ENCODE results near the gene SYNDIG1L.
"Not testable (repeated sequence)": the region's sequence is repeated elsewhere in the genome, so short reads cannot be mapped to it uniquely, and the experiment has no call there.

Gene SYNDIG1L

GRCh38 chr14:74426202-74426582, at the start of gene SYNDIG1L:
Gene SYNDIG1L, minus strand, starts transcription at chr14:74426210. Its CDS starts 16,466 bp downstream, at chr14:74409744.
- peak; percentile 23 for DNase-seq (ENCODE audit: low spot score)

DNA sequence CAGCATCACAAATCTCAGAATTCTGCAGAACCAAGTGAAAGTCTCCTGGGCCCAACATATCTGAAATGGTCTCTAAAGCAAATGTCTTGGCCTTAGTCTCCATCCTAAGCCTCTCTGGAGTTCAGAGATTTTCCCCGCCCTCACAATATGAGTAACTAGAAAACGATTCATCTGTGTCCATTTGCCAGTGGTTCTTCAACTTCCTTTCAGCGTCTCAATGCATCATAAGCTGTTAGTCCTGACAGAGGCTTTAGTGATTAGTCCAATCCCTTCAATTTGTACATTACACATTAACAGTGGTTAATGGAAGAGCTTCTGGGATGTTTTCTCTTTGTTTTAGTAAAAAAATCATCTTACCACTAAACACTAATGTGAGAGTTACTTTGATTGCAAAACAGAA, 49.7 kb upstream of the SYNDIG1L start:
- DNase-seq (ENCODE audit: low spot score) = peak; percentile 59

GRCh38 chr14:74474376-74474775, 48.4 kb upstream of the SYNDIG1L start:
- no peak for DNase-seq (ENCODE audit: low spot score)

DNA sequence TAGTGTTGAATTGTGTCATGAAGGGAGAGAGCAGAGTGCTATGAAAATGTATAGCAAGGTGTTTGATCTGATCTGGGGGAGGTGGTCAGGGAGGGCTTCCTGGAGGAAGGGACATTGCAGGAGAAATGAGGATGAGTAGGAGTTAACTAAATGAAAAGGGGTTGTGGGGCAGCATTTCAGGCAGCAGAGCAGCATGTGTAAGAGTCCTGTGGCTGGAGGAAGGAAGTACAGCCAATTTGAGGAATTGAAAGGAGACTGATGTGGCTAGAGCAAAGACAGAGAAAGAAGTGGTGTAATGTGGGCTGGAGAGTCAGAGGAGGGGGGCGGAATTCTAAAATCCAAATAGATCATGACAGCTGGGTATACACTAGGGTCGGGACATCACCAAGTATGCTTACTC, 46.6 kb upstream of the SYNDIG1L start:
- no peak for DNase-seq (ENCODE audit: low spot score)

DNA sequence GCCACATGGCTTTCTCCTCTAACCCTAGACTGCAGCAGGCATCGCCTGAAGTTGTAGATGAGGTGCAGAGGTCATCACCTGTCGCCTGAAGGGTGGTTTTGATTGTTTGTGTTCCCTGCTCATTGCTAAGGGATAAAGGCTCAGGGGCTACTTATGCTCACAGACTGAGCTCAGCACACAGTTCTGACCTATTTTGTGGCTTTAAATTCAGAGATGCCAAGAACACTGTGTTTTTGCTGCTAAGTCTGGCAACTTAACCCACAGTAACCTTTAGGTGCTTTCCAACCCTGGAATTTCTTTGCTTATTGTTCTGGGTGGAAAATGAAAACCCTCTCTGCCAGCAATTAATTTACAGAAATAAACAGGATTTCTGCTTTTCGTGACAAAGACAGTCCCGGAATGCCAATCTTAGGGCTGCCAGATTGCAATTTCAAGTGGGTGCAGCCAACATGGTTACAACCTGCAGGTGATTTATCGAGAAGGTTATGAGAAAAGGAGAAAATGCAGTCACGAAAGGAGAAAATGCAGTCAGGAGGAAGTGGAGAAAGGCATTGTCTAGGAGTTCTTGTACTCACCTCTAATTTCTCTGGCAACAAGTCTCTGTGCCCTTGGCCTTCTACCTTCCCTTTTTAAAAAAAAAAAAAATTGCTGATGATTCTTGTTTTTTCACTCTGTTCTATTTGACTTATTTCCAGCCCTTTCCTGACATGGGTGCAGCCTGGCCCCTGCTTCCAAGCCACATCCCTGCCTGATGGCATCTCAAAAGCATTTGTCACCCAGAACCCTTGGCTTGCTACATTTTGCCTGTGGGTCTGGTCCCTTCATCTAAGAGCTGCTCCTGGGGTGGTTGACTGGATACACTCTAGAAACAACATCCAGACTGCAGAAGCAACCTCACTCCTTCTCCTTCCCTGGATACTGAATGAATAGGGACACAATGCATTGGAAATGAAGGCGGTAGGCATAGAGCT, 43.8 kb upstream of the SYNDIG1L start:
- DNase-seq (ENCODE audit: low spot score) = no peak

- DNase-seq (ENCODE audit: low spot score) = no peak
Observed at GRCh38 chr14:74468513-74468912, 42.5 kb upstream of the SYNDIG1L start.

DNA sequence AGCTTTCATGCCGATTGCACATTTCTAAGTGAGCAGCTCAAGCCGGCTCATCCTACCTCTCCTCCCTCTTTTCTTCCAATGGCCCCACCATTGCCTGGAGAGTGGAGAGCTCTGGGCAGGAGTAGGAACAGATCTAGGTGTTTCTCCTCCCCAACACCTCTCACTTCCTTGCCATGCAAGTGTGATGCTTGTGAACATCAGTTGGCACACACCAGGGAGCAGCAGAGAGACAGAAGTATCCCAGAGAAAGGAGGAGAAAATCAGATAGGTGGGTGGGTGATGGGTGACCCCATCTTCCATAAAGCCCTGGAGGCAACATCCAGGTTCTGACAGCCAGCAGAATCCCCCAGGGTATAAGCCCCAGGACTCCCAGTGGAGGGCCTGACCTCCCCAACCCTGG, 39.3 kb upstream of the SYNDIG1L start:
- no peak for DNase-seq (ENCODE audit: low spot score)

- DNase-seq (ENCODE audit: low spot score) = no peak
Observed at GRCh38 chr14:74464785-74465184, 38.8 kb upstream of the SYNDIG1L start.

DNA sequence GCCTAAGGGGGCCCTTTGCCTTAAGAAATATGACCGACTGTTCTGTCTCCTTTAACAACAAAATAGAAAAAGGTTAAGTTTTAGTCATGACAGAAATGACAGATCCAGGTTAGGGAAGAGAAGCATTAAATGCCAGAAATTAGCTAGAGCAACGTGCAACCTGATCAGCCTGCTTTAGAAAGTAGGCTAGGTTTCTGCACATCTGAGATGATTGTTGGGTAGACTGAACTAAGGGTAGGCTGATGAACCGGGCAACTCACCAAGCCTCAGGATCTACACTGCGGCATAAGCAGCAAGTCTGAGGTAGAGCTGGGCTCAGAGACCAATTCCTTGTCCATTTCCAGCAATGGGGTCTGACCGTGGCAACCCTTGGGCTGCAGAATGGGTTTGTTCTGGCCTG, 37.7 kb upstream of the SYNDIG1L start:
- DNase-seq (ENCODE audit: low spot score) = no peak

DNA sequence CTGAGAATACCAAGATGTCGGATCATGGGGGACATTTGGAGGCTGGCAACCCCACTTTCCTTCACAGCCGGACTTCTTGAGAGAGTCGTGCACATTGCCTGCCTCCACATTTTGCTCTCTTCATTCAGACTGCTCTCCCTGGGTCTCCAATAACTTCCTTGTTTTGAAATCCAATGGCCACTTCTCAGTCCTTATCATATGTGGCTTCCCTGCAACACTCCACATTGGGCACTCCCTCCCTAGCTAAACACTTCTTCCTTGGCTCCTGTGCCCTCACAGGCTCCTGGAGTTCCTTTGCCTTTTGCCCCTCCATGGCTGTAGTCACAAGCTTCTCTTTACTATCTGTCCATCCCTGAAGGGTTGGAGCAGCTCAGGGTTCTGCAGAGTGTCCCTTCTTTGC, 37.0 kb upstream of the SYNDIG1L start:
- no peak for DNase-seq (ENCODE audit: low spot score)

DNA sequence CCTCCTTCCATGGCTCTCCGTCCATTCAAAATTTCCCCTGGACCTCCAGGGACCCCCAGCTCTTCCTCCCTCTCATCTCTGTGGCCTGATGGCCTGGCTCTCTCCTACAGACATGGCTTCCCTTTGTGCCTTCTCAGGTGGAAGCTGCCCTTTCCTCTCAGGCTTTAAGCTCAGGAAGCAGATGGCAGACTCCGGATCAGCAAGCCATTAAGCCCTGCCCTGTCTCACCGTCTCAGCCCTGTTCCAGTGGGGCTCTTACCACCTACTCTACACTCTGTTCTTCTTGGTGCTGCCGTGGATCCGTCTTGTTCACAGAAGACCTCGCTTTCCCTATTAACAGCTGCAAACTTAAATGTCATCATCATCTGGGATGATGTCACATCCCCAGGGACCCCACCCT, 34.0 kb upstream of the SYNDIG1L start:
- no peak for DNase-seq (ENCODE audit: low spot score)

GRCh38 chr14:74459289-74459946, 33.4 kb upstream of the SYNDIG1L start:
- DNase-seq (ENCODE audit: low spot score) = peak; percentile 71

- DNase-seq (ENCODE audit: low spot score) = no peak
Observed at GRCh38 chr14:74457565-74457895, 31.5 kb upstream of the SYNDIG1L start.

DNA sequence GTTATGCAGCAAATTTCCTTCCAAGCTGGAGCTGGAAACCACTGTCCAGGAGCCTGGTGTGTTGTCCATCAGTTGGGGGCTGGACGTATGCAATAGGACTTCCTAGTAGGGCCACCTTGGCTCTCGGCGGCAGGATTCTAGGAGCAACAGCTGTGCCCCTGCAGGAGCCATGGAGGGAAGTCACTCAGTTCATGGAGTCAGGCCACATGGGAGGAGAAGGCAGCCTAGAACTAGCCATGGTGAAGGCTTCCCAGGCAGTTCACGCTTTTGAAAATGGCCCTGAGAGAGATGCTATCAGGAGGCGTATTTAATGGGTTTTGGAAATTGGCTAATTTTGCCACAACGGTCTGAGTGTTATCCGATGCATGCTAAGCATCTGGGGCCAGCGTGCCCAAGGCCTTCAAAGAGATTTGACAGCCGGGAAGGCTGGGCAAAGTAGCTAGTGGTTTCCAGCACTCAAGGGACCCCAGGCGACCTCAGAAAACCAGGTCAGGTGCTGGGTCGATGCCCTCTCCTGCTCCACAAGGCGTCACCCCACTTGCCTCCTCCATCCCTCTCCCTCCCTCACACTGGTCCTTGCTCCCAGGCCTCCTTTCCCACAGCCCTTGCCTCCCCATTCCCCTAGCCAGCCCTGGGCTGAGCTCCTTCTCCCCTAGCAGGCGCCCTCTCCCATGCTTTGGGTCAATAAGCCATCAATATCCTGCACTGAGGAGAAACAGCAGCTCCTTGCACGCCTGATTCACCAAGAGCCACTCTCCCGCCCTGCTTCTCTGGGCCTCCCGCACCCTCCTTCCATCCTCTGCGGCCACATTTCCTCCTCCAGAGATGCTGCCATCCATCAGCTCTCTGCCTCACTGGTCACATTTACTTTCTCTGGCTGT, 30.9 kb upstream of the SYNDIG1L start:
- DNase-seq (ENCODE audit: low spot score) = no peak

DNA sequence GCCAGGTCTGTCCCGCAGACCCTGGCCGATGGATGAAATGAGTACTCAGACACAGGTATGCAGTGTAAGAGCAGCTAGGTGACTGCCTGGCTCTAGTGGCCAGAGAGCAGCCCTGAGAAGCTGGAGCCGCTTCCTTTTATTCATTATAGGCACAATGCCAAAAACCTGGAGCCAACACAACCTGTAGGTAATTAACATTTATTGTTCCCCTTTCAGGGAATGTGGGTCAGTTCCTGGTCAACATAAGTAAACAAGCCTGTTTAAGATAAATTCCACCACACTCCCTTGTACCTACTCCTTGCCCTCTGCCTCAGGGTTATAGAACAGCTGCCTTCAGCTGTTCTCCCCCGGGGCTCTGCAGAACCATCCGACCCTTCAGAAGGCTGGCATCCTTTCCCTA, 28.4 kb upstream of the SYNDIG1L start:
- DNase-seq (ENCODE audit: low spot score) = not testable (repeated sequence)

DNA sequence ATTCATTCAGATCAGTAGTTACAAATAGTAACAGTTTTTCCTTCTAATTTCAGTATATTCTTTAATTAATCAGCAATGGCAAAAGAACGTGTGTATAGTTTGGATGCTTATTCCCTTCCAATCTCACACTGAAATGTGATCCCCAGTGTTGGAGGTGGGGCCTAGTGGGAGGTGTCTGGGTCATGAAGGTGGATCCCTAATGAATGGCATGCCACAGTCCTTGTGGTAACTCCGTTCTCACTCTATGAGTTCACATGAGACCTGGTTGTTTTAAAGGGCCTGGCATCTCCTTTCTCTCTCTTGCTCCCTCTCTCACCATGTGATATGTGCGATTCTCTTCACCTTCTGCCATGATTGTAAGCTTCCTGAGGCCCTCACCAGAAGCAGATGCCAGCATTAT, 18.9 kb upstream of the SYNDIG1L start:
- no peak for DNase-seq (ENCODE audit: low spot score)

GRCh38 chr14:74442757-74443156, 16.7 kb upstream of the SYNDIG1L start:
- DNase-seq (ENCODE audit: low spot score) = no peak

DNA sequence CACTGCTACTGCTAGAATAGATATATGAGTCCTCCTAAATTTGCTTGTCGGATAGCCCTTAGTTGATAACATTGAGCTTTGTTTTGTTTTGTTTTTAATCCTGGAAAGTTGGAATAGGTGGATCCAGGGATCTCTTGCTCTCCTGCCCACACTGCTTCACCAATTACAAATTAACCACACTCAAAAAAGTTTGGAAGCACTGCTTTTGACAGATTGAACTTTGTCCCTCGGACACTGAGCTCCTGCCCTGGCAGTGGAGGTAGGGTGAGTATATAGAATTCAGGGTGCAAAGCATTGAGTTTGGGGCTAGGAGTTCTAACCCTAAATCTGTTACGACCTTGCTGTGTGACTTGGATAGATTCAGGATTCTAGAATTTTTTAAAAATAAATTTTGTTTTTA, 15.1 kb upstream of the SYNDIG1L start:
- no peak for DNase-seq (ENCODE audit: low spot score)

GRCh38 chr14:74438351-74438915, 12.4 kb upstream of the SYNDIG1L start:
- DNase-seq (ENCODE audit: low spot score) = peak; percentile 13

DNA sequence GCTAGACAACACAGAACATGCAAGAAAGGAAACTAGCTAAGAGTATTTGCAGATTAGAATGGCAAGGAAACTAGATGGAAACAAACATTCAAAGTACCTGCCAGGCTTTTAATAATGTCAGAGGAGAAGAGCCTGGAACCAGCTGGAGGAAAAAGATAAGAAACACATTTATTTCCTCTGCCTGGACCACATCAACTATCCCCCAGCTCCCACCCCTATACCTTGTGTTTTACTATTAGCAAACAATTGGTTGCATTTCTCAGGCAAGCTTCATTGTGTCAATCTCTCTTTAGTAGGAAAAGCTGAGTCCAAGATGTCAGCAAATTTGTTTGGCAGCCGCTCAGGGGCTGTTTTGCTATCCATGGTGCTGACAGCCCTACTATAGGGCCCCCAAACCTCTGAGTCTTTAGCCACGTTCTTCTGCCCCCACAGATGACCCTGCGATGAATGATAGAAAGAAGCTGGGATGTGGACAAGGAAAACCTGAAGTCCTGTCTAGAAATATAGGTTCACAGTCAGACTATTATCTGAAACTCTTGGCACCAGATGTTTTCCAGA, 11.6 kb upstream of the SYNDIG1L start:
- peak; percentile 29 for DNase-seq (ENCODE audit: low spot score)

DNA sequence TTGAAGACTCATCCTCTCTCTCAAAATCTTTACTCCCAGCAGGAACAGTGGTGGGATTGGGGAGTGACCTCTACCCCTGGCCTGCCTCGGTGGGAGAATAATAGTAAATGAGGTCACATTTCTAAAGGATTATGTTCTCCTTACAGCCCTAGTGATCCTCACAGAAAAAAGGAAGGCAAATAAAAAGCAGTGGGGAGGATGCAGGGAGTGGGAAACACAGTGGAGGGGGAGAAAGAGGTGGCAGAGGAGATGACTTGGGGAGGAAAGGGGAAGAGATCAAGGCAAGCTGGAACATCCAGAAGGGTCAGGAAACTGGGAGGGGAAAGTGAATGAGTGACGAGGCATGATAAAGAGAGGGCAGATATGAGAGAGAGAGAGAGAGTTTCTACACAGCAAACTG, 8.3 kb upstream of the SYNDIG1L start:
- no peak for DNase-seq (ENCODE audit: low spot score)

DNA sequence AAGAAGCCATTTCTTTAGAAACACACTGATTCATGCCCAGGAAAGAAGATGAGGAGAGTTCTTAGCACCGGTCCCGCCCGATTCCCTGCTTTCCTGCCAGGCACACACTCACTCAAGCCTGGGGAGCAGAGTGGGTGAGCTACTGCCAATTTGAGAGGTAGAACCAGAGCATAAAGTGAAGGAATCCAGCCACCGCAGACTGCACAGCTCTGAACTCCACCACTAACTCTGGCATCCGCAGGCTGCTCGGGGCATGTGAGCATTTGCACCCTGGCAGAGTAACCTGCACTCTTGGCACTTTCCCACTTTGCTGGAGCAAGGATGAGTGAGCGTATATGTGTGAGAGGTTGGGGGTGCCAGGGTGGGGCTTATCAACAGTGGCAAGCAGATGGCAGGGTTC, 4.0 kb upstream of the SYNDIG1L start:
- DNase-seq (ENCODE audit: low spot score) = no peak

Measured in AG08396 (cell line).